GM19023 (cell line): Measurements from ENCODE around the gene ZFR.
"Not testable (repeated sequence)": the region's sequence is repeated elsewhere in the genome, so short reads cannot be mapped to it uniquely, and the experiment has no call there.

Source experiments
- ATAC-seq: cut with Tn5 transposase; IDR thresholded peaks from one replicate; pipeline ENCODE4 v1.9.1; 2021; ENCODE audit warnings: mild to moderate bottlenecking, moderate library complexity; ENCODE audit not compliant: unreplicated experiment

Gene ZFR

DNA sequence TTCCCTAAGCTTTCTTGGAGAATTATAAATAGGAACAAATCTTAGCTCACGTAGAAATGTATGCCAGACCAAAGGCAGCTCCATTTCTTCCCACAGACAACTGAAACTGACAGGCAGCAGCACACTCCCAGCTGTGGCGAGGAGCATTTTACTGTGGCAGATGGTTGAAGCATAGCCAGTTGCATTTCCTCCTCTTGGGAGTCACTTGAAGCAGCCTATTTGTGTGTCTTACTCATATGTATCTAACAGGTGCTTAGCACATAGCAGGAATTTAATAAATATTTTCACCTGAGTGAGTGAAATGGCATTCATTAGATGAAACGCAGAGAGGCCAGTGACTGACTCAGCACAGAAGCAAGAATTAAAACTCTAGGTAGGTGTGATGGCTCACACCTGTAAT, 119.5 kb downstream of the ZFR start:
- peak; percentile 60 for ATAC-seq

- ATAC-seq = no peak
These were observed 120.8 kb downstream of the ZFR start for GRCh38 chr5:32323741-32324140.

GRCh38 chr5:32322882-32323281, 121.7 kb downstream of the ZFR start:
- no peak for ATAC-seq

GRCh38 chr5:32321787-32322186, 122.8 kb downstream of the ZFR start:
- not testable (repeated sequence) for ATAC-seq

- ATAC-seq = no peak
These were observed 124.0 kb downstream of the ZFR start for GRCh38 chr5:32320576-32320975.

DNA sequence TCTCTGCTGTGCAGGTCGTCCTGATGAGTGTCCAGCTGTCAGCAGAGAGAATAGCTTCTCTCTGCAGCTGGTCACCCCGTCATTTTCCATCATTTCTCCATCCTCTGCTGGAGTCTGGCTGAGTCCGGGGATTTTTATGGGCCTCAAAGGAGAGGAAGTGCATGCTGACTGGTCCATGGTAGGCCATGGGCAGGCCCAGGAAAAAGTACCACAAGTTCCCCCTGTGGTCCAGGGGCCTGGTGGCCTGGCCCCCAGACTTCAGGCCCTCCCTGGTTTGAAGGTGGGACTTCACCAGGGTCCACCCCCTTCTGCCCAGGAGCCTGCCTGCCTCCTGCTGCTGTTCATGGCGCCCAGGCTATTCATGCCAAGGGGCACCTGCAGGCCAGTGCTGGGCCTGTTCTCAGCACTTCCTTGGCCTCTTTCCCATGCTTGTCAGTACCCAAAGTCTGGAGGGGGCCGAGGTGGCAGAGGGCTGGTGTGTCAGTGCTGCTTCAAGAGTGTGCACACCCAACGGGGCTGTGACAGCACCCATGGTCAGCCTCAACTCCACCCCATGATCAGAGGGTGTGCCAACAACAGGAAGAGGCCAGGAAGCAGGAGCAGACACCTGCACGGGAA, 124.5 kb downstream of the ZFR start:
- no peak for ATAC-seq

DNA sequence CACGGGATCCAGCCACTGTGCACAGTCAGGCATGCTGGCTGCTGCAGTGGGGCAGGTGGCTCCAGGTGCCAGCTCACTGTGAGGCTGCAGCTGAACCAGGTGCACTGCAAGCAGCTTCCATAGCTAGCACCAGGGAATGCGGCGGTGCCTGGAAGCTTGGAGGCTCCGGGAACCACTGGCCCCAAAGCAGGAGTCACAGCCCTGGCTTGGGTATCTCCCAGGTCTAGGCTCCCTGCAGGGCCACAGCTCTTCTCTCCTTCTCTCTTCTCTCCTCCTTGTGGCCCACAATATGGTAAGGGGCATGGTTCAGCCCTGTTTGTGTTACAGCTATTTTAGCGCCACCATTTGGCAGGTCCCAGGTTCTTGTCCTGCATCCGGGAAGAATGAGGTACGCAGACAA, 125.1 kb downstream of the ZFR start:
- no peak for ATAC-seq

GRCh38 chr5:32317041-32317440, 127.5 kb downstream of the ZFR start:
- no peak for ATAC-seq

GRCh38 chr5:32315221-32316014, 129.1 kb downstream of the ZFR start:
- ATAC-seq = no peak

GRCh38 chr5:32314658-32315057, 129.9 kb downstream of the ZFR start:
- ATAC-seq = no peak

GRCh38 chr5:32314152-32314488, 130.4 kb downstream of the ZFR start:
- ATAC-seq = not testable (repeated sequence)

DNA sequence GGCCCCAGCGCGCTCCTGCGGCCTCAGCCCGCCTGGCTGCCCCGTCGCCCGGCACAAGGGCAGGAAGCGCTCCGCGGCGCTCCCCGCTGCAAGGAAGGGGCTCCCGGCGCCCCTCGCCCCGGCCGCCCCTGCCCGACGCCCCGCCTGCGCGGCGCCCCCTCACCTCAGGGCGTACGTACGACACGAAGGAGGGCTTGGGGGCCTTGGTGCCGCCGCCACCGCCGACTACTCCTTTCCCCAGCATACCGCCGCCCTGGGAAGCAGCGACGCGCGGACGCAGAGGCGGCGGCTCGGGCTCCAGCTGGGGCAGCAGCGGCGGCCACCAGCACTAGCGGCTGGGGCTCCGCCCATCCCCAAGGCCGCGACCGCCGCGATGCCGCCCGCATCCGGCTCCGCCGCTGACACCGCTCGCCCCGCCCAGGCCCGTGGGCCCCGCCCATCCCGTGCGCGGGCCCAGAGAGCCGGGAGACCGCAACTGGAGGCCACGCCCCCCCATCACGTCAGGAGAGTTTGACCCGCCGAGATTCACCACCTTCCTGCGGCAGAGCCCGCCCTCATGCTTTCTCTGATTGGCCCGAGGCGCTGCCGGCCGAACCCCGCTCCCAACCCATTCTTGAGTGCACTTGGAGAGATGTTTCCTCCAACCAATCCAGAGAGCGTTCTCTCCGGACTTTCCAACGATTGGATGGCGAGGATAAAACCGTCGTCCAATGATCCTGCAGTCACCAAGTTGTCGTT, 131.8 kb downstream of the ZFR start, which contains the start of gene MTMR12:
Gene MTMR12 (minus strand): TSS at position 345 of the 738 bp plus-strand sequence. CDS start 101 bp downstream, at position 244.
- ATAC-seq = peak; percentile 91

DNA sequence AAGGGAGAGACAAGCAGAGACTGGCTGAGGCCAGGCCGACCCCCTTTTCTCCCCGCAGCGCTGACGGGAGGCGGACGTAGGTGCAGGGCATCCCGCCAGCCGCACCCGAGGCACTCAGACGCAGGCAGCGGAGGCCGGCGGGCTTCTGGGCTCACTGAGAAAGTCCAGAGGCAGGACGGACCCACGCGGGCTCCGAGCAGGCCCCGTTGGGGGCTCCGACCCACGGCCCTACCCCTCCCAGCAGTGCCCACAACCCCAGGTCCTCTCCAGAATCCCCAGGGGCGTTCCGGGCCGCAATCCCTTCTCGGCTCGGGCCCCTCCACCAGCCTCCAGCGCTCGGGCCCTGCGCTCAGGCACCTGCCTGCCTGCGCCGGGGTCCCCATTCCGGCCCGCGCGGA, 132.3 kb downstream of the ZFR start:
- ATAC-seq = peak; percentile 30

- ATAC-seq = no peak
These were observed 132.9 kb downstream of the ZFR start for GRCh38 chr5:32311404-32312196.

- no peak for ATAC-seq
These were observed 134.8 kb downstream of the ZFR start for GRCh38 chr5:32309761-32310160.

GRCh38 chr5:32308946-32309345, 135.6 kb downstream of the ZFR start:
- no peak for ATAC-seq

GRCh38 chr5:32307769-32308194, 136.8 kb downstream of the ZFR start:
- ATAC-seq = no peak

- no peak for ATAC-seq
These were observed 139.9 kb downstream of the ZFR start for GRCh38 chr5:32304622-32305021.
